IgD-negative memory B cell (primary cell): ENCODE data around the gene NDFIP1. TPM values are rescaled to one million over a fixed set of nuclear protein-coding genes. Genes with fewer than 3 reads are reported as not detected.
A peak's percentile ranks its signal among the peaks of the same experiment; 100 is the strongest.

Experiments used
- H3K27ac Mint-ChIP-seq, 3 donors: one replicate each; pipeline ENCODE4 v1.8.0; 2020 to 2022; ENCODE audit warnings: mild to moderate bottlenecking in 3 of 3, mixed read lengths in 3 of 3, moderate library complexity in 1 of 3
- H3K27me3 Mint-ChIP-seq: one replicate; pipeline ENCODE4 v1.8.0; 2021; ENCODE audit warnings: mixed read lengths
- H3K36me3 Mint-ChIP-seq: one replicate; pipeline ENCODE4 v1.8.0; 2020; ENCODE audit warnings: mild to moderate bottlenecking, mixed read lengths
- H3K4me1 Mint-ChIP-seq, 3 donors: one replicate each; pipeline ENCODE4 v1.8.0; 2020 to 2022; ENCODE audit warnings: mixed read lengths in 3 of 3, mild to moderate bottlenecking in 1 of 3
- H3K4me3 Mint-ChIP-seq, 4 donors: one replicate each; pipeline ENCODE4 v1.8.0; 2020 to 2022; ENCODE audit warnings: mild to moderate bottlenecking in 4 of 4, mixed read lengths in 4 of 4, moderate library complexity in 3 of 4
- H3K9me3 Mint-ChIP-seq, 3 donors: one replicate each; pipeline ENCODE4 v1.8.0; 2020 to 2021; ENCODE audit warnings: mixed read lengths in 3 of 3, mild to moderate bottlenecking in 1 of 3
- polyA plus RNA-seq: library from polyadenylated mRNA; unstranded; fragments of 300-500 nt; fragmentation: Illumina TruSeq; gene quantifications from one replicate; pipeline ENCODE4 v1.2.3, GENCODE V29; 2021

The NDFIP1 gene
- polyA plus RNA-seq = 21.6 TPM

GRCh38 chr5:142108432-142109330 lies at the start of gene NDFIP1:
Gene NDFIP1 (plus strand): TSS chr5:142108779. CDS start chr5:142108975, 196 bp downstream.
- Mint-ChIP-seq H3K4me1 (peaks cover 18 to 32% (median 28%) of the 10 kb centered on the region in 3 donors), H3K27me3 (no peaks in the 10 kb centered on the region), H3K9me3 (no peaks in the 10 kb centered on the region), H3K4me3 (peak within 1 kb of the TSS; percentile 89 to 98 (median 92)), H3K27ac (peak within 1 kb of the TSS; percentile 64 to 95 (median 90)), H3K36me3 (no peaks in the 10 kb centered on the region)

GRCh38 chr5:142059304-142059940 lies 49.2 kb upstream of the NDFIP1 start:
- peaks cover 0 to 7% (median 2%) of the 10 kb centered on the region in 3 donors for H3K4me1 Mint-ChIP-seq
- H3K4me3 Mint-ChIP-seq = no peak overlapping the region
- H3K27me3 Mint-ChIP-seq = peaks cover 8% of the 10 kb centered on the region
- H3K9me3 Mint-ChIP-seq = no peaks in the 10 kb centered on the region
- no peak overlapping the region for H3K27ac Mint-ChIP-seq
- peaks cover 2% of the 10 kb centered on the region for H3K36me3 Mint-ChIP-seq

GRCh38 chr5:142063376-142063775 lies 45.2 kb upstream of the NDFIP1 start:
- Mint-ChIP-seq H3K36me3 (peaks cover 4% of the 10 kb centered on the region), H3K4me3 (peak overlapping the region in 1 of 4 donors; percentile 41), H3K27me3 (peaks cover 10% of the 10 kb centered on the region), H3K4me1 (peaks cover 0 to 7% (median 2%) of the 10 kb centered on the region in 3 donors), H3K27ac (no peak overlapping the region), H3K9me3 (no peaks in the 10 kb centered on the region)

- Mint-ChIP-seq H3K9me3 (no peaks in the 10 kb centered on the region), H3K27me3 (peaks cover 10% of the 10 kb centered on the region), H3K36me3 (peaks cover 4% of the 10 kb centered on the region), H3K27ac (no peak overlapping the region), H3K4me3 (peak overlapping the region in 1 of 4 donors; percentile 57), H3K4me1 (peaks cover 0 to 7% (median 2%) of the 10 kb centered on the region in 3 donors)
Observed at GRCh38 chr5:142063878-142064331, 44.7 kb upstream of the NDFIP1 start.

GRCh38 chr5:142065273-142065672 lies 43.3 kb upstream of the NDFIP1 start:
- H3K27ac Mint-ChIP-seq = no peak overlapping the region
- H3K4me3 Mint-ChIP-seq = no peak overlapping the region
- H3K36me3 Mint-ChIP-seq = peaks cover 4% of the 10 kb centered on the region
- H3K9me3 Mint-ChIP-seq = no peaks in the 10 kb centered on the region
- peaks cover 0 to 7% (median 2%) of the 10 kb centered on the region in 3 donors for H3K4me1 Mint-ChIP-seq
- H3K27me3 Mint-ChIP-seq = peaks cover 10% of the 10 kb centered on the region

GRCh38 chr5:142069606-142070399 lies 38.8 kb upstream of the NDFIP1 start:
- Mint-ChIP-seq H3K4me3 (no peak overlapping the region), H3K4me1 (peaks cover 0 to 1% (median 1%) of the 10 kb centered on the region in 3 donors), H3K27me3 (peaks cover 5% of the 10 kb centered on the region), H3K27ac (no peak overlapping the region), H3K36me3 (peaks cover 6% of the 10 kb centered on the region), H3K9me3 (peaks cover 0 to 1% (median 0%) of the 10 kb centered on the region in 3 donors)

GRCh38 chr5:142070734-142071133 lies 37.8 kb upstream of the NDFIP1 start:
- peaks cover 0 to 1% (median 1%) of the 10 kb centered on the region in 3 donors for H3K4me1 Mint-ChIP-seq
- peaks cover 5% of the 10 kb centered on the region for H3K27me3 Mint-ChIP-seq
- H3K9me3 Mint-ChIP-seq = peaks cover 0 to 1% (median 0%) of the 10 kb centered on the region in 3 donors
- H3K4me3 Mint-ChIP-seq = no peak overlapping the region
- H3K36me3 Mint-ChIP-seq = peaks cover 5% of the 10 kb centered on the region
- no peak overlapping the region for H3K27ac Mint-ChIP-seq

GRCh38 chr5:142072488-142072887 lies 36.1 kb upstream of the NDFIP1 start:
- Mint-ChIP-seq H3K9me3 (peaks cover 0 to 1% (median 0%) of the 10 kb centered on the region in 3 donors), H3K36me3 (peaks cover 3% of the 10 kb centered on the region), H3K4me1 (peaks cover 0 to 1% (median 1%) of the 10 kb centered on the region in 3 donors), H3K4me3 (no peak overlapping the region), H3K27ac (no peak overlapping the region), H3K27me3 (peaks cover 5% of the 10 kb centered on the region)

GRCh38 chr5:142073362-142073988 lies 35.1 kb upstream of the NDFIP1 start:
- Mint-ChIP-seq H3K27ac (no peak overlapping the region), H3K27me3 (peaks cover 3% of the 10 kb centered on the region), H3K9me3 (peaks cover 0 to 1% (median 0%) of the 10 kb centered on the region in 3 donors), H3K4me1 (peaks cover 0 to 1% (median 1%) of the 10 kb centered on the region in 3 donors), H3K4me3 (no peak overlapping the region), H3K36me3 (peaks cover 3% of the 10 kb centered on the region)

GRCh38 chr5:142074006-142074405 lies 34.6 kb upstream of the NDFIP1 start:
- Mint-ChIP-seq H3K4me1 (peaks cover 0 to 1% (median 1%) of the 10 kb centered on the region in 3 donors), H3K4me3 (no peak overlapping the region), H3K27ac (no peak overlapping the region), H3K36me3 (peaks cover 3% of the 10 kb centered on the region), H3K9me3 (peaks cover 0 to 1% (median 0%) of the 10 kb centered on the region in 3 donors), H3K27me3 (peaks cover 3% of the 10 kb centered on the region)

GRCh38 chr5:142078221-142078620 lies 30.4 kb upstream of the NDFIP1 start:
- Mint-ChIP-seq H3K27ac (no peak overlapping the region), H3K4me1 (peaks cover 0 to 1% (median 0%) of the 10 kb centered on the region in 3 donors), H3K36me3 (peaks cover 3% of the 10 kb centered on the region), H3K4me3 (no peak overlapping the region), H3K9me3 (no peaks in the 10 kb centered on the region), H3K27me3 (no peaks in the 10 kb centered on the region)

GRCh38 chr5:142078706-142079105 lies 29.9 kb upstream of the NDFIP1 start:
- Mint-ChIP-seq H3K9me3 (no peaks in the 10 kb centered on the region), H3K27ac (no peak overlapping the region), H3K36me3 (peaks cover 3% of the 10 kb centered on the region), H3K4me1 (peaks cover 0 to 1% (median 0%) of the 10 kb centered on the region in 3 donors), H3K4me3 (no peak overlapping the region), H3K27me3 (no peaks in the 10 kb centered on the region)

GRCh38 chr5:142079306-142079721 lies 29.3 kb upstream of the NDFIP1 start:
- Mint-ChIP-seq H3K9me3 (no peaks in the 10 kb centered on the region), H3K36me3 (peaks cover 3% of the 10 kb centered on the region), H3K4me3 (no peak overlapping the region), H3K27ac (no peak overlapping the region), H3K27me3 (no peaks in the 10 kb centered on the region), H3K4me1 (peaks cover 0 to 1% (median 0%) of the 10 kb centered on the region in 3 donors)

GRCh38 chr5:142080248-142080647 lies 28.3 kb upstream of the NDFIP1 start:
- H3K9me3 Mint-ChIP-seq = no peaks in the 10 kb centered on the region
- H3K4me3 Mint-ChIP-seq = no peak overlapping the region
- H3K4me1 Mint-ChIP-seq = no peaks in the 10 kb centered on the region
- H3K36me3 Mint-ChIP-seq = peaks cover 3% of the 10 kb centered on the region
- peaks cover 3% of the 10 kb centered on the region for H3K27me3 Mint-ChIP-seq
- no peak overlapping the region for H3K27ac Mint-ChIP-seq
